Liver (tissue), 9 donors: ENCODE data around the gene PRELID2. TPM values are rescaled to one million over a fixed set of nuclear protein-coding genes. Genes with fewer than 3 reads are reported as not detected.

Experiments used
- DNase-seq: peaks from one replicate; pipeline ENCODE4 v3.0.0-alpha.2; 2017; ENCODE audit warnings: low spot score
- H3K27ac ChIP-seq, 2 donors: one replicate each; pipeline ENCODE4 v1.7.0; 2013; ENCODE audit warnings: inconsistent platforms in 2 of 2, low read length in 2 of 2, control low read depth in 1 of 2, low read depth in 1 of 2, mild to moderate bottlenecking in 1 of 2
- H3K27me3 ChIP-seq, 4 donors: one replicate each; pipeline versions ENCODE4 v1.6.1 to v1.7.0; 2013; ENCODE audit warnings: low read length in 3 of 4, inconsistent platforms in 1 of 4, mild to moderate bottlenecking in 1 of 4, moderate library complexity in 1 of 4; ENCODE audit not compliant: control insufficient read depth in 4 of 4, insufficient read depth in 4 of 4
- H3K36me3 ChIP-seq, 4 donors: one replicate each; pipeline versions ENCODE4 v1.6.1 to v1.7.0; 2013; ENCODE audit warnings: low read length in 3 of 4, mild to moderate bottlenecking in 3 of 4, low read depth in 1 of 4, moderate library complexity in 1 of 4; ENCODE audit not compliant: control insufficient read depth in 4 of 4, insufficient read depth in 3 of 4
- H3K4me1 ChIP-seq, 4 donors: one replicate each; pipeline versions ENCODE4 v1.6.1 to v1.7.0; 2013; ENCODE audit warnings: low read length in 3 of 4, mild to moderate bottlenecking in 3 of 4, moderate library complexity in 1 of 4; ENCODE audit not compliant: control insufficient read depth in 4 of 4, insufficient read depth in 4 of 4
- H3K4me3 ChIP-seq, 3 donors: one replicate each; pipeline versions ENCODE4 v1.6.1 to v1.7.0; 2013; ENCODE audit warnings: low read length in 3 of 3, control low read depth in 1 of 3, low read depth in 1 of 3, mild to moderate bottlenecking in 1 of 3
- H3K9ac ChIP-seq, 2 donors: one replicate each; pipeline ENCODE4 v1.7.0; 2013; ENCODE audit warnings: low read length in 2 of 2, mild to moderate bottlenecking in 2 of 2, moderate library complexity in 2 of 2, control low read depth in 1 of 2, low read depth in 1 of 2
- H3K9me3 ChIP-seq, 4 donors: one replicate each; pipeline versions ENCODE4 v1.6.1 to v1.7.0; 2013; ENCODE audit warnings: low read length in 3 of 4; ENCODE audit not compliant: control insufficient read depth in 4 of 4
- ATF3 ChIP-seq: IDR thresholded peaks from 2 replicates; pipeline ENCODE4 v1.6.1; 2016; ENCODE audit warnings: antibody characterized with exemption
- CTCF ChIP-seq: fragments of 150-350 bp; IDR thresholded peaks from 2 replicates; pipeline ENCODE4 v1.5.1; 2017; ENCODE audit warnings: improper control_type of control experiment, low read depth, low read length; ENCODE audit not compliant: missing input control
- EGR1 ChIP-seq, 2 donors: IDR thresholded peaks; 2 replicates each; pipeline ENCODE4 v1.6.1; 2016 to 2018; ENCODE audit warnings: antibody characterized with exemption in 2 of 2, low read depth in 2 of 2
- FOXA1 ChIP-seq: IDR thresholded peaks from 2 replicates; pipeline ENCODE4 v1.6.1; 2016; ENCODE audit warnings: antibody characterized with exemption
- FOXA2 ChIP-seq: IDR thresholded peaks from 2 replicates; pipeline ENCODE4 v1.6.1; 2016; ENCODE audit warnings: antibody characterized with exemption
- GABPA ChIP-seq, 2 donors: IDR thresholded peaks in 1 of 2; conservative IDR thresholded peaks in 1 of 2; 2 replicates each; pipeline ENCODE4 v1.6.1; 2016; ENCODE audit warnings: antibody characterized with exemption in 2 of 2, mild to moderate bottlenecking in 1 of 2, moderate library complexity in 1 of 2
- HNF4A ChIP-seq, 2 donors: conservative IDR thresholded peaks; 2 replicates each; pipeline ENCODE4 v1.6.1; 2016; ENCODE audit warnings: antibody characterized with exemption in 2 of 2, mild to moderate bottlenecking in 2 of 2
- HNF4G ChIP-seq: IDR thresholded peaks from 2 replicates; pipeline ENCODE4 v1.6.1; 2016; ENCODE audit warnings: antibody characterized with exemption
- JUND ChIP-seq, 2 donors: IDR thresholded peaks; 2 replicates each; pipeline ENCODE4 v1.6.1; 2016; ENCODE audit warnings: antibody characterized with exemption in 2 of 2
- MAX ChIP-seq: IDR thresholded peaks from 2 replicates; pipeline ENCODE4 v1.6.1; 2016; ENCODE audit warnings: antibody characterized with exemption
- NR2F2 ChIP-seq: IDR thresholded peaks from 2 replicates; pipeline ENCODE4 v1.6.1; 2016; ENCODE audit warnings: antibody characterized with exemption
- RAD21 ChIP-seq, 2 donors: IDR thresholded peaks; 2 replicates each; pipeline ENCODE4 v1.6.1; 2016; ENCODE audit warnings: antibody characterized with exemption in 2 of 2, mild to moderate bottlenecking in 2 of 2
- REST ChIP-seq: IDR thresholded peaks from 2 replicates; pipeline ENCODE4 v1.6.1; 2016; ENCODE audit warnings: antibody characterized with exemption, mild to moderate bottlenecking
- RXRA ChIP-seq, 2 donors: IDR thresholded peaks; 2 replicates each; pipeline ENCODE4 v1.6.1; 2017 to 2018; ENCODE audit warnings: antibody characterized with exemption in 2 of 2, mild to moderate bottlenecking in 1 of 2
- SP1 ChIP-seq: IDR thresholded peaks from 2 replicates; pipeline ENCODE4 v1.6.1; 2018; ENCODE audit warnings: antibody characterized with exemption, mild to moderate bottlenecking
- TAF1 ChIP-seq: conservative IDR thresholded peaks from 2 replicates; pipeline ENCODE4 v1.6.1; 2016; ENCODE audit warnings: antibody characterized with exemption, mild to moderate bottlenecking
- YY1 ChIP-seq: IDR thresholded peaks from 2 replicates; pipeline ENCODE4 v1.6.1; 2016; ENCODE audit warnings: antibody characterized with exemption, mild to moderate bottlenecking
- ZBTB33 ChIP-seq: IDR thresholded peaks from 2 replicates; pipeline ENCODE4 v1.6.1; 2016; ENCODE audit warnings: antibody characterized with exemption
- WGBS: extraction: QIAGEN DNeasy Blood & Tissue Kit; methylation state at CpG from one replicate; pipeline ENCODE4 v1.1.7; 2013; 5-methylcytosine and 5-hydroxymethylcytosine counted together
- polyA plus RNA-seq, 2 donors: library from polyadenylated mRNA; stranded (reverse) in 1 of 2; unstranded in 1 of 2; fragments of 200-250 nt in 1 of 2; fragments of >200 nt in 1 of 2; fragmentation: Nextera tagmentation in 1 of 2; extraction: Ambion mirVana in 1 of 2; gene quantifications; one replicate each; pipeline versions ENCODE4 v1.2.1 to v1.2.3, GENCODE V29; 2013 to 2015
- total RNA-seq, 2 donors: library from RNA; depleted of rRNA; stranded (reverse); fragments of >200 nt; gene quantifications; one replicate each; pipeline ENCODE4 v1.2.3, GENCODE V29; 2014
- donor health status: healthy.
- donor health status: healthy.
- donor health status: healthy.
- donor health status: healthy.
- donor health status: healthy.

PRELID2 gene
- total and polyA plus RNA-seq, 4 donors, result 1.1 to 24.9 (median 4.5) TPM

- Histone ChIP-seq H3K4me1 (no peaks in the 10 kb centered on the region), H3K27ac (no peak overlapping the region), H3K9ac (no peak overlapping the region), H3K4me3 (no peak overlapping the region), H3K27me3 (no peaks in the 10 kb centered on the region), H3K9me3 (no peaks in the 10 kb centered on the region), H3K36me3 (no peaks in the 10 kb centered on the region)
- 78% methylated on average over 1 of the region's 1 CpG for WGBS
- no peak for DNase-seq
- TF ChIP-seq GABPA (IDR thresholded peaks at IDR 0.05 in 1 of 2, conservative IDR thresholded peaks at IDR 0.05 in 1 of 2), result no peak
- TF ChIP-seq FOXA1, result no peak
- no peak for TF ChIP-seq RXRA (IDR thresholded peaks at IDR 0.05)
- no peak for TF ChIP-seq RAD21 (IDR thresholded peaks at IDR 0.05)
- no peak for TF ChIP-seq HNF4A (conservative IDR thresholded peaks at IDR 0.05)
- no peak for TF ChIP-seq SP1
- TF ChIP-seq MAX, result no peak
- TF ChIP-seq NR2F2, result no peak
- no peak for TF ChIP-seq YY1
Observed at GRCh38 chr5:145797336-145797735, 37.8 kb downstream of the PRELID2 start.

GRCh38 chr5:145796318-145796717 lies 38.8 kb downstream of the PRELID2 start:
- DNase-seq, result no peak
- H3K4me1 ChIP-seq, result no peaks in the 10 kb centered on the region
- no peak overlapping the region for H3K9ac ChIP-seq
- no peak overlapping the region for H3K4me3 ChIP-seq
- no peak overlapping the region for H3K27ac ChIP-seq
- TF ChIP-seq SP1 (no peak), HNF4A (conservative IDR thresholded peaks at IDR 0.05) (peak in 1 of 2 donors; percentile 9)
- WGBS, result 36% methylated on average over 2 of the region's 2 CpGs
- H3K27me3 ChIP-seq, result no peaks in the 10 kb centered on the region
- H3K36me3 ChIP-seq, result no peaks in the 10 kb centered on the region
- H3K9me3 ChIP-seq, result no peaks in the 10 kb centered on the region

- no peak for DNase-seq
- WGBS, result 86% methylated on average over 2 of the region's 2 CpGs
- Histone ChIP-seq H3K9ac (no peak overlapping the region), H3K36me3 (no peaks in the 10 kb centered on the region), H3K27ac (no peak overlapping the region), H3K9me3 (no peaks in the 10 kb centered on the region), H3K4me3 (no peak overlapping the region), H3K4me1 (no peaks in the 10 kb centered on the region), H3K27me3 (no peaks in the 10 kb centered on the region)
- TF ChIP-seq FOXA1 (no peak), HNF4G (no peak), ZBTB33 (no peak), JUND (IDR thresholded peaks at IDR 0.05) (no peak), ATF3 (no peak), SP1 (no peak), RAD21 (IDR thresholded peaks at IDR 0.05) (no peak), CTCF (no peak), TAF1 (no peak), EGR1 (IDR thresholded peaks at IDR 0.05; ENCODE audit: low read depth in 2 of 2) (no peak), REST (no peak), YY1 (no peak), MAX (no peak), RXRA (IDR thresholded peaks at IDR 0.05) (no peak), HNF4A (conservative IDR thresholded peaks at IDR 0.05) (no peak), FOXA2 (no peak), NR2F2 (no peak)
Observed at GRCh38 chr5:145793574-145793973, 41.6 kb downstream of the PRELID2 start.
